HG03558 (cell line): ENCODE data around the gene ANKRD35.
"Not testable (repeated sequence)": the region's sequence is repeated elsewhere in the genome, so short reads cannot be mapped to it uniquely, and the experiment has no call there.

Experiments
- ATAC-seq: cut with Tn5 transposase; IDR thresholded peaks from one replicate; pipeline ENCODE4 v1.9.1; 2021; ENCODE audit warnings: moderate number of reproducible peaks; ENCODE audit not compliant: unreplicated experiment; ENCODE audit errors: extremely low read depth

ANKRD35 gene

GRCh38 chr1:145822779-145823331 lies 62.8 kb downstream of the ANKRD35 start:
- ATAC-seq: not testable (repeated sequence)

- not testable (repeated sequence) for ATAC-seq
Observed at GRCh38 chr1:145818095-145818494, 67.6 kb downstream of the ANKRD35 start.
